Middle frontal gyrus (tissue), 1 donor: ENCODE results near the gene RAP1A.

Experiments
- DNase-seq: peaks from one replicate; pipeline ENCODE4 v3.0.0-alpha.2; 2015; ENCODE audit warnings: low spot score; ENCODE audit errors: extremely low spot score

Gene RAP1A

GRCh38 chr1:111717450-111717849 lies 97.9 kb downstream of the RAP1A start:
- no peak for DNase-seq

GRCh38 chr1:111719135-111719534 lies 99.5 kb downstream of the RAP1A start:
- DNase-seq, result no peak

- no peak for DNase-seq
Observed at GRCh38 chr1:111719674-111720132, 100.1 kb downstream of the RAP1A start.

GRCh38 chr1:111720274-111720976 lies 100.8 kb downstream of the RAP1A start:
- no peak for DNase-seq

- no peak for DNase-seq
Observed at GRCh38 chr1:111720977-111721786, 101.6 kb downstream of the RAP1A start.

- no peak for DNase-seq
Observed at GRCh38 chr1:111723091-111723806, 103.7 kb downstream of the RAP1A start.

- DNase-seq, result no peak
Observed at GRCh38 chr1:111723871-111724270, 104.3 kb downstream of the RAP1A start.

GRCh38 chr1:111725192-111725591 lies 105.6 kb downstream of the RAP1A start:
- DNase-seq, result no peak

- DNase-seq, result no peak
Observed at GRCh38 chr1:111727056-111727455, 107.5 kb downstream of the RAP1A start.

- DNase-seq, result no peak
Observed at GRCh38 chr1:111729271-111729921, 109.8 kb downstream of the RAP1A start.

GRCh38 chr1:111729946-111730681 lies 110.5 kb downstream of the RAP1A start:
- DNase-seq, result no peak

- no peak for DNase-seq
Observed at GRCh38 chr1:111730706-111731105, 111.1 kb downstream of the RAP1A start.

- DNase-seq, result no peak
Observed at GRCh38 chr1:111731956-111732355, 112.4 kb downstream of the RAP1A start.

- DNase-seq, result no peak
Observed at GRCh38 chr1:111732718-111733117, 113.1 kb downstream of the RAP1A start.

- DNase-seq, result no peak
Observed at GRCh38 chr1:111733183-111733991, 113.8 kb downstream of the RAP1A start.

- no peak for DNase-seq
Observed at GRCh38 chr1:111733992-111734341, 114.4 kb downstream of the RAP1A start.

- DNase-seq, result no peak
Observed at GRCh38 chr1:111734426-111734825, 114.8 kb downstream of the RAP1A start.

- DNase-seq, result no peak
Observed at GRCh38 chr1:111734856-111735255, 115.3 kb downstream of the RAP1A start.

- DNase-seq, result no peak
Observed at GRCh38 chr1:111735321-111735720, 115.7 kb downstream of the RAP1A start.
